Naive thymus-derived CD4-positive, alpha-beta T cell (primary cell): ENCODE measurements around the gene CACNA1G. TPM values are rescaled to one million over a fixed set of nuclear protein-coding genes. Genes with fewer than 3 reads are reported as not detected.

Experiments
- ATAC-seq: fragments of 150-1000 bp; cut with Tn5 transposase; 2 replicates; pipeline ENCODE4 v1.10.0; 2021; ENCODE audit warnings: mild to moderate bottlenecking, moderate library complexity
- CTCF ChIA-PET: fragments of 350-600 bp; sonication (Branson Sonifier 250); formaldehyde crosslinking; loops from one replicate; lab custom pipeline; 2021; ENCODE audit warnings: antibody characterized with exemption; lab: Charles Lee
- POLR2A ChIA-PET: fragments of 350-600 bp; sonication (Branson Sonifier 250); formaldehyde crosslinking; loops from one replicate; lab custom pipeline; 2021; ENCODE audit warnings: antibody characterized with exemption, inconsistent platforms; lab: Charles Lee
- DNase-seq, 9 donors: peaks; one replicate each; pipeline versions ENCODE4 v3.0.0 to v3.0.0-alpha.2; 2020 to 2022; ENCODE audit warnings: mixed read lengths in 1 of 9
- H3K27ac ChIP-seq: one replicate; pipeline ENCODE4 v1.7.0; 2013; ENCODE audit warnings: mild to moderate bottlenecking, low read depth, low read length, moderate library complexity
- H3K27me3 ChIP-seq, 2 donors: one replicate each; pipeline ENCODE4 v1.7.0; 2013; ENCODE audit warnings: low read length in 2 of 2, mild to moderate bottlenecking in 2 of 2, moderate library complexity in 2 of 2; ENCODE audit not compliant: control insufficient read depth in 2 of 2, insufficient read depth in 2 of 2
- H3K36me3 ChIP-seq, 3 experiments: 1 replicate in 2 of 3; 2 replicates in 1 of 3; pipeline ENCODE4 v1.7.0; 2013; ENCODE audit warnings: low read length in 3 of 3, mild to moderate bottlenecking in 3 of 3, moderate library complexity in 1 of 3; ENCODE audit not compliant: insufficient read depth in 3 of 3, control insufficient read depth in 2 of 3
- H3K4me1 ChIP-seq, 2 donors: one replicate each; pipeline ENCODE4 v1.7.0; 2013; ENCODE audit warnings: low read length in 2 of 2, mild to moderate bottlenecking in 2 of 2, moderate library complexity in 1 of 2; ENCODE audit not compliant: control insufficient read depth in 2 of 2, insufficient read depth in 2 of 2
- H3K4me3 ChIP-seq: 2 replicates; pipeline ENCODE4 v1.7.0; 2013; ENCODE audit warnings: mild to moderate bottlenecking, low read length
- H3K9me3 ChIP-seq, 3 experiments: 1 replicate in 2 of 3; 2 replicates in 1 of 3; pipeline ENCODE4 v1.7.0; 2013; ENCODE audit warnings: low read length in 3 of 3; ENCODE audit not compliant: control insufficient read depth in 2 of 3
- H3K27ac Mint-ChIP-seq, 9 donors: one replicate each; pipeline ENCODE4 v1.8.0; 2020 to 2022; ENCODE audit warnings: mixed read lengths in 9 of 9, mild to moderate bottlenecking in 8 of 9, moderate library complexity in 5 of 9, inconsistent platforms in 2 of 9
- H3K27me3 Mint-ChIP-seq, 5 donors: one replicate each; pipeline ENCODE4 v1.8.0; 2021 to 2022; ENCODE audit warnings: mixed read lengths in 5 of 5, mild to moderate bottlenecking in 1 of 5
- H3K36me3 Mint-ChIP-seq, 5 donors: one replicate each; pipeline ENCODE4 v1.8.0; 2020 to 2022; ENCODE audit warnings: mixed read lengths in 5 of 5, mild to moderate bottlenecking in 3 of 5, inconsistent platforms in 1 of 5
- H3K4me1 Mint-ChIP-seq, 7 donors: one replicate each; pipeline ENCODE4 v1.8.0; 2020 to 2022; ENCODE audit warnings: mixed read lengths in 7 of 7, mild to moderate bottlenecking in 3 of 7, inconsistent platforms in 1 of 7
- H3K4me3 Mint-ChIP-seq, 10 donors: one replicate each; pipeline ENCODE4 v1.8.0; 2020 to 2022; ENCODE audit warnings: mild to moderate bottlenecking in 10 of 10, mixed read lengths in 10 of 10, moderate library complexity in 6 of 10, inconsistent platforms in 2 of 10
- H3K9me3 Mint-ChIP-seq, 11 donors: one replicate each; pipeline ENCODE4 v1.8.0; 2020 to 2022; ENCODE audit warnings: mixed read lengths in 11 of 11, mild to moderate bottlenecking in 4 of 11, inconsistent platforms in 1 of 11, moderate library complexity in 1 of 11
- intact Hi-C, 2 donors: fragments of 100-400 bp; cut with micrococcal nuclease; formaldehyde crosslinking; loops; one replicate each; pipeline ENCODE4 v1.15.1; 2023
- polyA plus RNA-seq, 2 donors: library from polyadenylated mRNA; unstranded; fragments of 300-500 nt; fragmentation: Illumina TruSeq; gene quantifications; one replicate each; pipeline ENCODE4 v1.2.3, GENCODE V29; 2021
- total RNA-seq, 6 experiments: library from RNA in 5 of 6; stranded (reverse) in 5 of 6; gene quantifications; 1 replicate in 5 of 6; 2 replicates in 1 of 6; pipeline ENCODE4 v1.2.3 and lab custom pipeline; 2021 to 2026

The CACNA1G gene
- total and polyA plus RNA-seq, 7 experiments from 2014 or later: not detected

- Mint-ChIP-seq H3K27me3 (peaks cover 18 to 44% (median 30%) of the 10 kb centered on the region in 5 donors), H3K36me3 (no peaks in the 10 kb centered on the region), H3K27ac (no peak overlapping the region), H3K4me3 (no peak overlapping the region), H3K4me1 (peaks cover 0 to 8% (median under 1%) of the 10 kb centered on the region in 7 donors), H3K9me3 (no peaks in the 10 kb centered on the region)
- ATAC-seq (peak; percentile 56), DNase-seq (no peak)
- Histone ChIP-seq H3K9me3 (no peaks in the 10 kb centered on the region), H3K4me1 (no peaks in the 10 kb centered on the region), H3K27me3 (peaks cover 0 to 3% of the 10 kb centered on the region in 2 donors), H3K4me3 (no peak overlapping the region), H3K27ac (no peak overlapping the region), H3K36me3 (no peaks in the 10 kb centered on the region)
- intact Hi-C loops: no loop called here
- POLR2A ChIA-PET: no interaction called here
- CTCF ChIA-PET: interaction anchor here (0.7 to 1.3 kb wide), 4 partner anchors 78 to 141 kb away, joined by 3 read pairs; partner anchors contain the start of gene SPATA20
Measured at GRCh38 chr17:50624321-50624934, 63.9 kb downstream of the CACNA1G start.

GRCh38 chr17:50625032-50625871 lies 64.7 kb downstream of the CACNA1G start:
- Mint-ChIP-seq H3K9me3 (no peaks in the 10 kb centered on the region), H3K27me3 (peaks cover 22 to 50% (median 35%) of the 10 kb centered on the region in 5 donors), H3K4me1 (peaks cover 0 to 7% (median 0%) of the 10 kb centered on the region in 7 donors), H3K4me3 (no peak overlapping the region), H3K27ac (no peak overlapping the region), H3K36me3 (no peaks in the 10 kb centered on the region)
- H3K4me1 ChIP-seq: no peaks in the 10 kb centered on the region
- H3K4me3 ChIP-seq: no peak overlapping the region
- no peak for ATAC-seq
- peaks cover 0 to 3% of the 10 kb centered on the region in 2 donors for H3K27me3 ChIP-seq
- DNase-seq: no peak
- H3K36me3 ChIP-seq: no peaks in the 10 kb centered on the region
- CTCF ChIA-PET: interaction anchor here (0.5 to 1.4 kb wide), 7 partner anchors 74 to 408 kb away, joined by 3 to 4 read pairs (median 3); partner anchors contain the start of gene SPATA20
- intact Hi-C loops: no loop called here
- no peaks in the 10 kb centered on the region for H3K9me3 ChIP-seq
- POLR2A ChIA-PET: no interaction called here
- no peak overlapping the region for H3K27ac ChIP-seq

- POLR2A ChIA-PET: no interaction called here
Measured at GRCh38 chr17:50626037-50626574, 65.6 kb downstream of the CACNA1G start.

GRCh38 chr17:50627036-50627781 lies 66.7 kb downstream of the CACNA1G start:
- Histone ChIP-seq H3K27ac (no peak overlapping the region), H3K36me3 (no peaks in the 10 kb centered on the region), H3K4me3 (no peak overlapping the region), H3K4me1 (no peaks in the 10 kb centered on the region), H3K27me3 (peaks cover 0 to 10% of the 10 kb centered on the region in 2 donors), H3K9me3 (no peaks in the 10 kb centered on the region)
- Mint-ChIP-seq H3K4me1 (peaks cover 0 to 7% (median 5%) of the 10 kb centered on the region in 7 donors), H3K36me3 (no peaks in the 10 kb centered on the region), H3K27me3 (peaks cover 36 to 59% (median 43%) of the 10 kb centered on the region in 5 donors), H3K27ac (no peak overlapping the region), H3K4me3 (no peak overlapping the region), H3K9me3 (no peaks in the 10 kb centered on the region)
- ATAC-seq (no peak), DNase-seq (no peak)
- ChIA-PET POLR2A (interaction anchor here (0.7 to 1.0 kb wide), 2 partner anchors 112 to 149 kb away, joined by 3 to 4 read pairs; partner anchors contain the start of gene RSAD1), CTCF (interaction anchor here (0.7 to 1.5 kb wide), 6 partner anchors 12 to 675 kb away, joined by 3 to 4 read pairs (median 3); no protein-coding TSS in a partner anchor)
- intact Hi-C loops: no loop called here

More at GRCh38 chr17:50626037-50626574, 65.6 kb downstream of the CACNA1G start:
- peak; percentile 37 to 63 (median 54) for DNase-seq
- H3K27ac Mint-ChIP-seq: no peak overlapping the region
- Histone ChIP-seq H3K27me3 (peaks cover 0 to 10% of the 10 kb centered on the region in 2 donors), H3K36me3 (no peaks in the 10 kb centered on the region), H3K27ac (no peak overlapping the region), H3K9me3 (no peaks in the 10 kb centered on the region), H3K4me1 (no peaks in the 10 kb centered on the region), H3K4me3 (no peak overlapping the region)
- peaks cover 27 to 54% (median 39%) of the 10 kb centered on the region in 5 donors for H3K27me3 Mint-ChIP-seq
- peak; percentile 64 for ATAC-seq
- CTCF ChIA-PET: interaction anchor here (0.5 to 1.4 kb wide), 8 partner anchors 75 to 674 kb away, joined by 3 to 4 read pairs (median 3); no protein-coding TSS in a partner anchor
- H3K36me3 Mint-ChIP-seq: no peaks in the 10 kb centered on the region
- H3K9me3 Mint-ChIP-seq: no peaks in the 10 kb centered on the region
- intact Hi-C loops: loop anchor here (1.0 kb wide), 2 partner anchors 79 to 144 kb away; partner anchors contain the start of gene SPATA20 (in 2 of the 2)
- H3K4me3 Mint-ChIP-seq: no peak overlapping the region
- H3K4me1 Mint-ChIP-seq: peaks cover 0 to 7% (median 0%) of the 10 kb centered on the region in 7 donors

GRCh38 chr17:50627782-50628601 lies 67.5 kb downstream of the CACNA1G start:
- DNase-seq (no peak), ATAC-seq (no peak)
- Histone ChIP-seq H3K9me3 (no peaks in the 10 kb centered on the region), H3K4me3 (no peak overlapping the region), H3K27ac (no peak overlapping the region), H3K36me3 (no peaks in the 10 kb centered on the region), H3K27me3 (peaks cover 0 to 10% of the 10 kb centered on the region in 2 donors), H3K4me1 (no peaks in the 10 kb centered on the region)
- CTCF ChIA-PET: interaction anchor here (0.7 to 1.5 kb wide), 6 partner anchors 10 to 149 kb away, joined by 3 to 4 read pairs (median 3); no protein-coding TSS in a partner anchor
- Mint-ChIP-seq H3K27ac (no peak overlapping the region), H3K4me1 (peaks cover 0 to 9% (median 7%) of the 10 kb centered on the region in 7 donors), H3K27me3 (peaks cover 43 to 64% (median 49%) of the 10 kb centered on the region in 5 donors), H3K9me3 (no peaks in the 10 kb centered on the region), H3K4me3 (no peak overlapping the region), H3K36me3 (no peaks in the 10 kb centered on the region)
- intact Hi-C loops: no loop called here
- POLR2A ChIA-PET: interaction anchor here (0.7 to 1.0 kb wide), 2 partner anchors 113 to 150 kb away, joined by 3 to 4 read pairs; partner anchors contain the start of gene RSAD1
